ENCODE measurements around the gene CFAP77.

Gene CFAP77

DNA sequence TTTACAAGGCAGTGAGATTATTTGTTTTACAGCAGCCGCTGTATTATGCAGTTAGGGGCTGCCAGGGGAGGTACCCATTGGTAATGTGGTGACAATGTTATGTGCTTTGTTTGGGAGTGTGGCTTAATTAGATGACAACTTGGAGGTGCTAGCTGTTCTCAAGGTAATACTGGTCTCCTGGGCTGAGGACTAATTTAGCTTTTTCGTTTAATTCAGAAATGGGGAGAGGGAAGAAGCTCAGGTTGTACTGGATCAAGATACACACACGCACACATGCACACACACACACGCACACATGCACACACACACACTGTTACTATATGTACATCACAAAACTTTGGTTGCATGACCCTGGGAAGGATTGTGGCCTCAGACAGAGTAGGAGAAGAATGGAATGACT, 37.9 kb downstream of the CFAP77 start:
- FAIRE-seq (no peak), DNase-seq (ENCODE audit: low spot score) (no peak)

DNA sequence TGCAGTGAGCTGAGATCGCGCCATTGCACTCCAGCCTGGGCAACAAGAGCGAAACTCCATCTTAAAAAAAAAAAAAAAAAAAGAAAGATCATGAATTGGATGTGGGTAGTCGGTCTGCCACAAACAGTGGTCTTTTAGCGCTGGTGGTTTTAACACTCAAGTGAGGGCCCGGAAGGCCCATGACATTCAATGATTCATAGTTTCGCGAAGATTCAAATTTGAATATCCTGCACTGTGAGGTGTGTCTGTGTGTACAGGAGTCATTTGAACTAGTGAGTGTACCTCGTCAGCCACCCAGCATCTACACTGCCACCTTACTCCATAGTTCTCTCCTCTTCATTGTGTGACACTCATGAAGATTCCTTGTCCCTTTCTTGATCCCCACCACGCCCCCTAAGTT, 41.3 kb downstream of the CFAP77 start:
- no peak for FAIRE-seq
- DNase-seq (ENCODE audit: low spot score), result no peak

DNA sequence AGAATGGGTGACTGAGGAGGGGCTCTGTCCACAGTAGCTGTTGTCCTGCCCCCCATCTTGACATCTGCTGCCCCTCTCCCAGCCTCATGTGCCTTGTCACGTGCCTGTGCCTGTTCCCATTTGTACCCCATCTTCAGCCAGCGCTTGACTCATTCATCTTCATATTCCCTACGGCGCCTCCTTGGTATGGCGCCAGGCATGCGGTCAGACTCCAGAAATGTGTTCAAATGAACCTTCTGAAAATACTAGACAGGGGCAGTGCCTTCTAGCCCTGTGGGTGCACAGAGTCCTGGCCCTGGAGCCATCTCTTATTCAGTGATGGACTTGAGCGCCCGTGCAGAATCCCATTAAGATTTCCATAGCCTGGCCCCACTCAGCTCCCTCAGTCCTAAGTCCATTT, 46.2 kb downstream of the CFAP77 start:
- no peak for DNase-seq (ENCODE audit: low spot score)

DNA sequence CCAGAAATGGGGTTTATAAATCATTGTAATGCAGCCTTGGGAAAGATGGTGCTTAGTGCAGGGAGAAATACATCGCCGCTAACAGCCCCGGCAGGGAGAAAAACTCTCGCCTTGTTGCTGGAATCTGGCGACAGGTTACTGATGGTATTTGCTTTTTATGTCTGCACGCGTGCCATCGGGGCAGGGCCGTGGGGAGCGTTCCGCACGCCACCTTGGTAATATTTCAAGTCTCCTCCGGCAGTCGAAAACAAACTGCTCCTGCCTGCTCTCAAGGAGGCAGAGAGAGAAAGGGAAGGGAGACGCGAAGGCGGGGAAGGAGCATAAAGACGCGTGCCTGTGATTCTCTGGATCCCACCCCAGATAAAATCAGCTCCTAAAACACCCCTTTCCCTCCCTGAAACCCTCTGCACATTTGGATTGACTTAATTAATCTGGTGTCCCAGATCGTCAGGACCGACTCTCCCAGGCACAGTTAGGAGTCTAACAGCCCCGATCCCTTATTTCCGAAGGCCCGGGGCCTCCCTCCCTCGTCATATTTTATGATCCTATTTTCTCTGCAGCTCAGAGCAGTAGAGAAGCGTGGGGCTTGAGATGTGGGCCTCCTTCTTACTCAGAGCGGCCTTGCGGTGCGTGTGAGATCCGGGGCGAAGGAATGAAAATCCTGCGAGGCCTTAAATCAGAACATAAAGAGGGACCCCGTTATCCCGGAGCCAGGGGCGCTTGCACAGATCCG, 47.7 kb downstream of the CFAP77 start:
- FAIRE-seq, result no peak
- no peak for DNase-seq (ENCODE audit: low spot score)

More for the DNA sequence above, 46.2 kb downstream of the CFAP77 start:
- FAIRE-seq, result no peak

DNA sequence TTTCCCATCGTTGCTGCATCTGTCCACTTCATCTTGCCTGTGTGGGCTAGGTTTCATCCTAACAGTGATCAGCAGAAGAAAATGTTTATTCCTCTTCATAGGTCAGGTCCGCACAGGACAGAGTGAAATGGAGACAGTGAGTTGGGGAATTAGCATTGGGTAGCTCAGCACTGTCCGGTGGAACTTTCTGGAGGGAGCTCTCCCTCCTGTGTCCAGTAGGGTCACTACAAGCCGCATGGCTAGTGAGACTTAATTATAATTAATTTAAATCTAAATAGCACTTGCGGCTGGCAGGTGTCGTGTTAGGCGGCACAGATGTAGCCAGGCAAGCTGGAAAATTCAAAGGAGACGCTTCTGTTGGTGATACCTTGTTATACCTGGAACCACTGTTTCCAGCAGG, 48.4 kb downstream of the CFAP77 start:
- DNase-seq (ENCODE audit: low spot score) (no peak), FAIRE-seq (no peak)

DNA sequence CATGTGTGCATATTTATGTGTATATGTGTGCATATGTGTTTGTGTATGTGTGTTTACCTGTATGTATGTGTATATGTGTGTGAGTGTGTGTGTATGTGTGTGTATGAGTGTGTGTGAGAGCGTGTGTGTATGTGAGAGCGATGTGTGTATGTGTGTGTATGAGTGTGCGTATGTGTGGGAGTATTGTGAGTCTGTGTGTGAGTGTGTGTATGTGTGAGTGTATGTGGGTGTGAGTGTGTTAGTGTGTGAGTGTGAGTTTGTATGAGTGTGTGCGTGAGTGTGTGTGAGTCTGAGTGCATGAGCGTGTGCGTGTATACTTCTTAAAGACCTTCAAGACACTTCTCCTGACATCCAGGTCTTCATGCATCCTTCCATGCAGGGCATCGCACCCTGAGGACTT, 49.6 kb downstream of the CFAP77 start:
- FAIRE-seq (no peak), DNase-seq (ENCODE audit: low spot score) (no peak)

DNA sequence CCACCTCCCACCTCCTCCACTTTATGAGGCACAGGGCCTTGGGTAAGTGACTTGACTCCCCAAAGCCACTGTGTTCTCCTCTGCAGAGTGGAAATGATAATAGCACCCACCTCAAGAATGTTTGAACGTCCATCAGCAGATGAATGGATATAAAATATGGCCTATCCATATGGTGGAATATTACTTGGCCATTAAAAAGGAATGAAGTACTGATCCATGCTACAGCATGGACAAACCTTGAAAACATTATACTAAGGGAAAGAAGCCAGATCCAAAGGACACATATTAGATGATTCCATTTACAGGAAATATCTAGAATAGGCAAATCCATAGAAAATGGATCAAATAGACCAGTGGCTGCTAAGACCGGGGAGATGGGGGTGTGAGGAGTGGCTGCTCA, 50.2 kb downstream of the CFAP77 start:
- FAIRE-seq (no peak), DNase-seq (ENCODE audit: low spot score) (no peak)

DNA sequence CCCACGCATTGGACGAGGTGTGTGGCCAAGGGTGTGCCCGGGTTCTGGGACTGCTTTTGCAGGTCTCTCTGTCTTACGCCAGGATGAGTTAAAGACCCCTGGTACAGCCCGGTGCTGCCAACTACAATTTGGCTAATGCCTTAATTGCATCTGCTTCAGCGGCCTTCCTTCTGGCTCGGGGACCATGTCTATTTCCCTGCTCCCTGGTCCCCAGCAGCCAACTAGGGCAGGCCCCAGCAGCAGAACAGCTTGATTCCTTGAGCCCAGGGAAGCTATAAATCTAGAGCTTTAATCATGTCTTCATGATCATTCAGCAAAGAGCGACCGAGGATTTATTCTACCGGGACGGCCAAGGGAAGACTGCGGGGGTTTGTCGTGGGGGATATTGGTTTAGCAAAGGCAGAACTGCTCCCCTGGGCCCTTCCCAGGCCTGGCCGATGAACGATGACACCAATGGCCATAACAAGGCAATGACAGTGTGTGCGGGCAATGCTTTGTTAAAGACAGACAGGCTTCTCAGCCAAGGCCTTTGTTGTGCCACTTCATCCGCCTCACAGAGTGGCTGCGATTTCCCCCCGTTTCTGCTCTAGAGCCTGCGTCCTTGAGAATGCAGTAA, 51.4 kb downstream of the CFAP77 start:
- FAIRE-seq (no peak), DNase-seq (ENCODE audit: low spot score) (no peak)

DNA sequence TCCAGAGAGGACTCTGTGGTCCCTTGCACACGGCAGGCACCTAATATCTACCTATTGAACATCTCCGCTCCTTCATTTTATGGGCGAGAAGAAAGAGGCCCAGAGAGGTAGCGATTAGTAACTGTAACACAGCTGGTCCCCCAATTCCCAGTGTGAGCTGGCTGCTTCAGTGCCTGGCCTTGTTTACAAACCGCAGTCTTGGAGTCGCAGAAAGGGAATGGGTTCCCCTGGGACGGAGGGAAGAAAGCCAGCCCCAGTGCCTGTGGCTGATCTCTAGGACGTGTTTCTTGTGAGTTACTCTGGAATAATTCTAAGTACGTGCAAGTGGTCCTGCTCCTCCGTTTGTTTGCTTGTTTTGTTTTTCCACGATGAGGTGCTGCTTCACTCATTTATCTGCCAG, 52.0 kb downstream of the CFAP77 start:
- DNase-seq (ENCODE audit: low spot score), result no peak
- no peak for FAIRE-seq

DNA sequence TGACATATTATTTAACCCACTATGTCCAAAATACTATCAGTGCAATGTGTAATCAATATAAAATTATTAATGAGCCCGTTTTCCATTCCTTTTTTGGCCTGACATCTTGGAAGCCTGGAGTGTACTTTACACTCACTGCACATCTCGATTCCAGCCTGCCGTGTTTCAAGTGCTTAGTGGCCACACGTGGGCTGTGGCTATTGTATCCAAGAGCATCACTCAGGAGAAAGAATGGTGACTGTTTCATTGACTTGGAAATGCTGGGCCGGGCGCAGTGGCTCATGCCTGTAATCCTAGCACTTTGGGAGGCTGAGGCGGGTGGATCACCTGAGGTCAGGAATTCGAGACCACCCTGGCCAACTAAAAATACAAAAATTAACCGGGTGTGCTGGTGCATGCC, 54.5 kb downstream of the CFAP77 start:
- FAIRE-seq (no peak), DNase-seq (ENCODE audit: low spot score) (no peak)

DNA sequence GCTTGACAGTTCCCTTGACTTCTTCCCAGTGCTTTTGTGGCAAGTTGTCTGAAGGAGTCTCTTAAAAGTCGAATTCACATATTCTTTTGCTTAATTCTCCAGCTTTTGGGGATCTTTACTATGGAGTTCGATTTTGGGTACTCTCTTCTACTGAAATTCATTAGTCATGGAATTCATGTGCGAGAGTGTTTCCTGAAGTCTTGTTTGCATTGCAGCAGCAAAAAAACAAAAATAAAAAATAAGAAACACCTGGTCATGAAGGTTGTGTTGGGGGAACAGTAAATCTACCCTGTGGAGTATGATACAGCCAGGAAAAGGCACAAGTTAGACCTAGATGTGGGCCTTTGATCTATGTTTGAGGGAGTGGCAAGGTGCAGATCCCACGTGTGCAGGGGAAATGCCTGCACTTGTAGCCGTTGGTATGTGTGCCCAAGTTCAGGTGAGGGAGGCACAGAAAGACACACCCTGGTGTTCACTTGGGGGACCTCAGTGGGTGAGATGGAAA, 55.2 kb downstream of the CFAP77 start:
- FAIRE-seq, result no peak

DNA sequence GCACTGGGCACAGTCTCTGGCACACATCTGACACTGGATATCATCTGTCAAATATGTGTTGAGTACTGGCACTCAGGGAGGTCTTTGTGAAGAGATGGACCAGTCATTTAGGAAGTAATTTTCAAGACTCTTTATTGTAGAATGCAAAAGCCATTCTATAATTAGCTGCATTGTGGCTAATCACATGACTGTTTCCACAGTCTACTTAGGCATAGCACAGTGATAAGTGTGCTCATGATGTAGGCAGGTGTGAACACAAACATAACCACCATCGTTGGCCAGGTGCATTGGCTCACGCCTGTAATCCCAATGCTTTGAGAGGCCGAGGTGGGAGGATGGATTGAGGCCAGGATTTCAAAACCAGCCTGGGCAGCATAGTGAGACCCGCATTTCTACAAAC, 62.2 kb downstream of the CFAP77 start:
- DNase-seq (ENCODE audit: low spot score) (no peak), FAIRE-seq (no peak)

More for the DNA sequence above, 55.2 kb downstream of the CFAP77 start:
- DNase-seq (ENCODE audit: low spot score), result no peak

DNA sequence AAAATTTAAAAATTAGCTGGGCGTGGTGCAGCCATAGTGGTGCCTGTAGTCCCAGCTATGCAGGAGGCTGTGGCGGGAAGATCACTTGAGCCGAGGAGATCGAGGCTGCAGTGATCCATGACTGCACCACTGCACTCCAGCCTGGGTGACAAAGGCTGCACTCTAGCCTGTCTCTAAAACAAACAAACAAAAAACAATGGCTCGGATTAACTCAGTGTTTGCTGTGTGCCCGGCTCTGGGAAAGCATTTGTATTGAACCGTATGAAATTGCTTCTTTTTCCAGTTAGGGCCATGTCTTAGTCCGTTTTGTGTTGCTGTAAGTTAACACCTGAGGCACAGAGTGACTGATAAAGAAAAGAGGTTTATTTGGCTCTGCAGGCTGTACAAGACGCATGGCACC, 62.6 kb downstream of the CFAP77 start:
- FAIRE-seq (no peak), DNase-seq (ENCODE audit: low spot score) (no peak)

DNA sequence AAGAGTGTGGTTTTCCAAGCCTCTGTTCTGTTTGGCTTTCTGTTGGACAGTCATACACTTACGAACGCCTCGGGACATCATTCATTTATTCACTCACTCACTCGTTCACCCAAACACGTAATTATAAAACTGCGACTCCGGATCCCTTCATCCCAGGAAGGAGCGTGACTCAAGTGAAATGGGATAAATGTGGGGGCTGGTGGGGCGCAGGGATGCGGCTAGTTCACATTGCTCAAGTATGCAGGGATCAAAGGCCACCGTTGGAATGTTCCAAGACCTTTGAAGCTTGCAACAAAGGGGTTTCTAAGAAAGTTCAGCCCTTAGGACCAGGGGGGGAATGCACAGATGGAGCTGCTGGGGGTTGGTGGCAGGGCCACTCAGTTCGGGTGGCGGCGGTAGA, 64.2 kb downstream of the CFAP77 start:
- no peak for DNase-seq (ENCODE audit: low spot score)
- no peak for FAIRE-seq

DNA sequence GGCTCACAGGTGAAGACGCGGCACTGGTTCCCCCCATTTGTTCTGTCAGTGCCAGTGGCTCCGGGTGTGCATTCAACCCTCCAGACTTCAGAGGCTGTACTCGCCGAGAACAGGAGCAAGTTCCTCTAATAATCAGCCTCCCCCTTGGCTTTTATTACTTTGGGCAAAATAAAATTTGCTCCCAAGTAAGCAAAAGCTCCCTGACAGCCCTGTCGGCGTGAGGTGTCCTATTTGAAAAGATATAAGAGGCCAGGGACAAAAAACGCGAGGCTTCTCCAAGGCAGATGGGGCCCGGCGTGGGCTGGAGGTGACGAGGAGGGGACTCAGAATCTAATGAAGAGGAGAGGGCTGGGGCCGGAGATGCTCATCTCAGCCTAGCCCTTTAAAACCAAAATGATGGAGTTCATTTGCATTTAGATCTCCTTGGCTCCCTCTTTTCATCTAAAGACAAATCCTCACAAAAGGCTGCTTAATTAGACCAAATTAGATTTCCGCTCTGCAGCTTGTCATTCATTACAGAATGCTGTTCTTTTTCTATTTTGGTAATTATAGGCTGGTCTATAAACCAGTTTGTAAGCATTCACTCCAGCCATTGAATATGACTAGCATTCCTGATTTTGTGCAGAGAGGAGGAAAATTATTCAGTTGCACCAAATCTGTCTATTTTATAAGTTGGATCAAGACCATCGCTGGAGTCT, 68.5 kb downstream of the CFAP77 start:
- FAIRE-seq, result no peak
- DNase-seq (ENCODE audit: low spot score), result no peak

DNA sequence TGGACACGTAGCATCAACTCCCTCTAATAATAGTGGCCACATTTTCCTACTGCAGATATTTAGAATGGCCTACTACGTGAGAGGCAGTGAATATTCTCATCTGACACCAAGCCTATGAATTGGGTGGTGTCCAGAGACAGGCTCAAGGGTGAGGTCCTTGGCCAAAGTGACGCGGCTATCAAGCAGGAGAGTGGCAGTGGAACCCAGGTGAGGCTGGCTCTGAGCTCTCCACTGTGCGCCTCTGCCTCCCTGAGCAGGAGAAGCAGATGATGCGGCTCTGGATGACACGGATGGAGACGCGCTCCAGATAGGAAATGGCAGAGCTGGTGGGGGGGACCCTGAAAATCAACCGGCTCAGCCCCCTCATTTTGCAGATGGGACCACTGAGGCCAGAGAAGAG, 69.7 kb downstream of the CFAP77 start:
- no peak for FAIRE-seq

DNA sequence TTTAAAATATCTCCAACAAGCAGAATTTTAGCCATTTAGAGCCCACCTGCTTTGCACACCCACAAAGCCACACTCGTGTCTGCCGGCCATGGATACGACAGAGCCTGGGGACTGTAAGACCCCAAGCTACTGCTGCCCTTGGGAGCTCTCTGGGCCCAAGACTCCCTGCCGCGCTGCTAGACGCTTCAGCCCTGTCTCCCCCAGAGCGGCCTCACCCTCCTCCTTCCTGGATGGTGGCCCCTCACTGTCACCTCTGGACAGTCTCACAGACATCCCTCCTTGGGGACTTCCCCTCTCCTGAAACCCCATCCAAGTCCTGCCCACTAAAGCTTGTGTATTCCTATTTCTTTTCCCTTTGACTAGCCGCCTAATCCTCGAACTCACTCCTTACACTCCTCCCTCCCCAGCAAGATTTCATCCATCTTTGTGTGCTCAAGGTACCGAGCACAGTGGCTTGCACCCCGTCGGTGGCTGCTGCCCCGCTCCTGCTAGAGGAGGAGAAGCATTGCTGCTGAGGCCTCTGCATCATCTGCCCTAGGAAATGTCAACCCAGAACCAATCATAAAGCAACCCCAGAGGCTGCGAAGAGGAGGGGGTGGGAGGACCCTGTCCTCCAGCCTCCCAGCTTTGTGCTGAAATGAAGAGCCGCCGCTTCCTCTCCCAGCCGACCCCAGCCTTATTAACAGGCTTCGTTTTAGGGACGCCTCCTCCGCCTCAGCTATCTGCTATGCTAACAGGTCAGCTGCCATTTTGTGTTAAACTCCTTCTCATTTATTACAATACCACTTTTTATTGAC, 71.2 kb downstream of the CFAP77 start:
- FAIRE-seq, result no peak
- DNase-seq (ENCODE audit: low spot score), result no peak

More for the DNA sequence above, 69.7 kb downstream of the CFAP77 start:
- no peak for DNase-seq (ENCODE audit: low spot score)

DNA sequence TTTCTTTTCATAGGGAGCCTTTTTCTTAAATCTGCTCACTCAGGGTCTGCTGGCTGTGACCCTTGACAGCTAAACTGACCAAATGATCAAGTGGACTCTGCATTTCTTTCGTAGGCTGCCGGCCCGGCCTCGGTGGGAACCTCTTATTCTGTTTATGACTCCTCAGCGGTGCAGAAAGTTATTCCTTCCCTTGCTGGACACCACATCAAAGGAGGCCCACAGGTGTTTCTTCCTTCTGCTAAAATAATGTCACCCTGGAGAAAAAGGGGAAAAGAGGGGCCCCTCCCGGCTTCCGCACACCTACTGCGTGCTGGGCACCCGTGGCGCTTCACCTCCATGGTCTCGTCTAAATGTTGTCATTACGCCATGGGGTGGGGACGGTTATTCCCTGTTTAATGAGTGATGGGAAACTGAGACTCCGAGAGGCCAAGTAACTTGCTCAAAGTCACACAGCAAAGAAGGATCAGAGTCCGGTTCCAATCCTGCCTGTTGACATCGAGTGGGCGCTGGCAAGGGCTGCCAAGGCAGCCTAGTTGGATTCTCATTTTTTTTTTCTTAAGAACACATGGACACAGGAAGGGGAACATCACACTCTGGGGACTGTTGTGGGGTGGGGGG, 72.3 kb downstream of the CFAP77 start:
- DNase-seq (ENCODE audit: low spot score), result no peak
- FAIRE-seq, result no peak

DNA sequence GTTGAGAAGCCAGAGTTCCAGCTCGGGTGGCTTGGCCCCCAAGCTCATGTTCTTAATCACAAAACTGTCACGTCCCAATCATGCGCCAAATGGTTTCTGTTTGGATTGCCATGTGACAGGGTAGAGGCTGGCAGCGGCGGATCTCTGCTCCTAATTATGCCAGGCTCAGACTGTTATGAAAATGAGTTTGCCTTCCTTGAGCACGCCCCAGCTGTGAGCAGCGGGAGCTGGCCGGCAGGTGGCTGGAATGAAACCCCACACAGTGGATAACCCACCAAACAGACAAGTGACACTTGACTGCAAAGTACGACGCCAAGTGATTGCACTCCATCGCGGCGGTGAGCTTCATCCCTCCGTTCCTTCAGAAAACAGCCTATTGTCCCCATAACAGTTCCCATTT, 75.4 kb downstream of the CFAP77 start:
- DNase-seq (ENCODE audit: low spot score) (no peak), FAIRE-seq (no peak)

DNA sequence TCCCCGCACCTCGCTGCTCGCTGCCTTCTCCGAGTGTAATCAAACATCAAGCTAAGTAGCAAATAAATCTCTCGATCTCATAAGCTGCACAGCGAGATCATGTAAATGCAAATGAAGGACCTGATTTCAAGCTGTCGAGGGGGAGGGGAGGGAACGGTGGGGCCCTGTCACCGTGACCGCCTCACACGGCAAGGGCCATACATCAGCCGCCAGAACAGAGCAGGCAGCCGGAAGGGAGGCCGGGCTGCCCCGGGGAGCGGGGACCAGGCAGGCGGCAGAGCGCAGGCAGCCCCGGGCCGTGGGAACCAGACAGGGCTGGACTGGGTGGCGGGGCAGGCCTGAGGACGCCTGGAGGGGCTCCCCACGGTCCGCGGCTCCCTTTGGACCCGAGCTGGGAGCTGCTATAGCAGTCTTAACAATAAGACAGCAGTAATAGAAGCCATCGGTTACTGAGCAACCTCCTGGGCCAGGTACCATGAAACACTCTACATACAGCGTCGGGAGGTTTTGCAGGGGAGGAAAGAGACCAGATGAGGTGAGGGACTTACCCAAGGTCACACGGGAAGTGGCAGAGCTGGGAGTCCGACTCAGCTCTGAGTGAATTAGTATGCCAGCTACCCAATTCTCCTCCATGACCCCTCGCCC, 76.8 kb downstream of the CFAP77 start:
- no peak for FAIRE-seq
- DNase-seq (ENCODE audit: low spot score), result no peak

DNA sequence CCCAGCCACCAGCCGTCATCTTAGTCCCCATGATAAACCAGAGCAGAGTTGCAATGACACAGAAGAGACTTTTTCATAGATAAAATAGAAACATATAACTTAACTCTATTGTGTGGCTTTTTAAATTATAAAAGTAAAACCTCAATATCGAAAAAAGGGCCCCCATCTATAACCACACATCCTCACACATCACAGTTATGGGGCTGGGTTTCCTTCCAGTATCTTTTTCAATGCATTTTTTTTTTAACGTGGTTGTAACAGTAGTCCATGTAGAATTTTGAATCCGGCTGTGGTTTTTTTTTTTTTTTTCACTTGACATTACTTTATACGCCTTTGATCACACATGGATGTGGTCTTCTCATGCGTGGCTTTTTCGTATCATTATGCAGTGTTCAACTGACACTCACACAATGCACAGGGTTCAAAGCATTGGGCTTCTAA, 77.4 kb downstream of the CFAP77 start:
- FAIRE-seq, result no peak
- no peak for DNase-seq (ENCODE audit: low spot score)

Data from RCC 7860 (cell line).